Stomach (tissue), 9 donors: ENCODE measurements around the gene NEURL2. TPM values are rescaled to one million over a fixed set of nuclear protein-coding genes. Genes with fewer than 3 reads are reported as not detected.

Source experiments
- DNase-seq, 2 donors: peaks; one replicate each; pipeline versions ENCODE4 v3.0.0 to v3.0.0-alpha.2; 2013 to 2019
- H3K27ac ChIP-seq, 5 donors: fragments of 200-600 bp in 4 of 5; sonication (generic) in 4 of 5; one replicate each; pipeline ENCODE4 v1.5.1; 2013 to 2019; ENCODE audit warnings: mild to moderate bottlenecking in 1 of 5, moderate library complexity in 1 of 5
- H3K27me3 ChIP-seq, 3 donors: fragments of 200-600 bp; sonication (generic); one replicate each; pipeline ENCODE4 v1.5.1; 2017 to 2019; ENCODE audit warnings: mixed run types in 1 of 3
- H3K36me3 ChIP-seq, 4 donors: fragments of 200-600 bp; sonication (generic); 1 replicate in 3 of 4; 2 replicates in 1 of 4; pipeline ENCODE4 v1.5.1; 2016 to 2019
- H3K4me1 ChIP-seq, 4 donors: fragments of 200-600 bp; sonication (generic); one replicate each; pipeline ENCODE4 v1.5.1; 2016 to 2019
- H3K4me3 ChIP-seq, 4 donors: fragments of 200-600 bp; sonication (generic) in 3 of 4; one replicate each; pipeline ENCODE4 v1.5.1; 2016 to 2019; ENCODE audit warnings: mild to moderate bottlenecking in 1 of 4
- H3K9me3 ChIP-seq, 4 donors: fragments of 200-600 bp; sonication (generic); one replicate each; pipeline ENCODE4 v1.5.1; 2016 to 2019
- CTCF ChIP-seq, 7 experiments: fragments of 450-650 bp in 4 of 7; fragments of 200-600 bp in 3 of 7; sonication (generic) in 3 of 7; IDR thresholded peaks; one replicate each; pipeline ENCODE4 v1.5.1; 2016 to 2019; ENCODE audit warnings: antibody characterized with exemption in 7 of 7, control low read depth in 2 of 7, mild to moderate bottlenecking in 1 of 7
- EP300 ChIP-seq: sonication (generic); formaldehyde crosslinking; IDR thresholded peaks from one replicate; pipeline ENCODE4 v1.6.1; 2017; ENCODE audit warnings: antibody characterized with exemption
- POLR2A ChIP-seq, 4 donors: fragments of 450-650 bp; IDR thresholded peaks; one replicate each; pipeline ENCODE4 v1.6.1; 2016; ENCODE audit warnings: antibody characterized with exemption in 4 of 4, control low read depth in 2 of 4, mild to moderate bottlenecking in 1 of 4, moderate library complexity in 1 of 4
- POLR2AphosphoS5 ChIP-seq, 3 donors: sonication (generic); formaldehyde crosslinking; IDR thresholded peaks; one replicate each; pipeline ENCODE4 v1.6.1; 2016; ENCODE audit warnings: antibody characterized with exemption in 3 of 3
- WGBS, 5 donors: extraction: QIAGEN DNeasy Blood & Tissue Kit in 3 of 5; methylation state at CpG; one replicate each; pipeline versions ENCODE4 v1.1.5 to v1.1.7; 2013 to 2018; 5-methylcytosine and 5-hydroxymethylcytosine counted together
- intact Hi-C: fragments of 100-400 bp; cut with DNase I; formaldehyde crosslinking; loops from one replicate; pipeline ENCODE4 v1.15.1; 2023; ENCODE audit warnings: low total_unique reads
- polyA plus RNA-seq, 3 donors: library from polyadenylated mRNA; stranded (reverse); fragments of 200-250 nt; gene quantifications; one replicate each; pipeline ENCODE4 v1.2.3, GENCODE V29; 2013
- total RNA-seq, 5 donors: library from RNA; depleted of rRNA; stranded (reverse); fragments of >200 nt; gene quantifications; one replicate each; pipeline versions ENCODE4 v1.1.0 to v1.2.3, GENCODE V29; 2014 to 2016
- donor health status: healthy with polysubstance abuse.
- donor health status: Bipolar disorder and iron deficiency.
- donor health status: healthy.

Gene NEURL2
- total and polyA plus RNA-seq, 8 donors: 3.3 to 29.9 (median 3.9) TPM; not detected in 1

GRCh38 chr20:45863543-45864470, 27.2 kb downstream of the NEURL2 start:
- WGBS, 5 donors: 81 to 92% (median 88%) methylated on average over 7 of the region's 7 CpGs
- H3K9me3 ChIP-seq: no peaks in the 10 kb centered on the region
- no peak overlapping the region for H3K4me3 ChIP-seq
- peaks cover 7 to 24% (median 7%) of the 10 kb centered on the region in 4 donors for H3K4me1 ChIP-seq
- TF ChIP-seq CTCF (IDR thresholded peaks at IDR 0.05): no peak
- no peak for TF ChIP-seq POLR2AphosphoS5 (IDR thresholded peaks at IDR 0.05)
- TF ChIP-seq EP300: no peak
- TF ChIP-seq POLR2A (IDR thresholded peaks at IDR 0.05): no peak
- no peak for DNase-seq
- intact Hi-C loops: no loop called here
- no peaks in the 10 kb centered on the region for H3K27me3 ChIP-seq
- no peak overlapping the region for H3K27ac ChIP-seq
- H3K36me3 ChIP-seq: no peaks in the 10 kb centered on the region

GRCh38 chr20:45861221-45862075, 29.6 kb downstream of the NEURL2 start:
- TF ChIP-seq POLR2AphosphoS5 (IDR thresholded peaks at IDR 0.05) (peak in 1 of 3 donors; percentile 12), CTCF (IDR thresholded peaks at IDR 0.05) (no peak), POLR2A (IDR thresholded peaks at IDR 0.05) (no peak), EP300 (no peak)
- no peak overlapping the region for H3K4me3 ChIP-seq
- H3K4me1 ChIP-seq: peaks cover 9 to 33% (median 23%) of the 10 kb centered on the region in 4 donors
- intact Hi-C loops: no loop called here
- H3K36me3 ChIP-seq: no peaks in the 10 kb centered on the region
- 66 to 78% (median 74%) methylated on average over 7 of the region's 7 CpGs for WGBS, 5 donors
- H3K9me3 ChIP-seq: no peaks in the 10 kb centered on the region
- DNase-seq: peak; percentile 40 to 41
- no peaks in the 10 kb centered on the region for H3K27me3 ChIP-seq
- H3K27ac ChIP-seq: peak overlapping the region in 2 of 5 donors; percentile 30 to 38

- Histone ChIP-seq H3K27me3 (no peaks in the 10 kb centered on the region), H3K36me3 (no peaks in the 10 kb centered on the region), H3K9me3 (no peaks in the 10 kb centered on the region), H3K4me3 (no peak overlapping the region), H3K27ac (peak overlapping the region in 2 of 5 donors; percentile 30 to 38), H3K4me1 (peaks cover 17 to 40% (median 30%) of the 10 kb centered on the region in 4 donors)
- no peak for DNase-seq
- WGBS, 5 donors: 52 to 70% (median 64%) methylated on average over 7 of the region's 7 CpGs
- no peak for TF ChIP-seq EP300
- no peak for TF ChIP-seq POLR2A (IDR thresholded peaks at IDR 0.05)
- no peak for TF ChIP-seq CTCF (IDR thresholded peaks at IDR 0.05)
- TF ChIP-seq POLR2AphosphoS5 (IDR thresholded peaks at IDR 0.05): no peak
- intact Hi-C loops: no loop called here
Observed at GRCh38 chr20:45860560-45861220, 30.3 kb downstream of the NEURL2 start.

- intact Hi-C loops: no loop called here
- 87 to 94% (median 93%) methylated on average over 3 to 5 of the region's 5 CpGs for WGBS, 5 donors
- no peak overlapping the region for H3K27ac ChIP-seq
Observed at GRCh38 chr20:45859916-45860315, 31.1 kb downstream of the NEURL2 start.

More at GRCh38 chr20:45859916-45860315, 31.1 kb downstream of the NEURL2 start:
- no peak overlapping the region for H3K4me3 ChIP-seq
- peaks cover 0 to 2% (median under 1%) of the 10 kb centered on the region in 4 donors for H3K36me3 ChIP-seq
- no peak for DNase-seq
- peaks cover 25 to 48% (median 38%) of the 10 kb centered on the region in 4 donors for H3K4me1 ChIP-seq
- TF ChIP-seq CTCF (IDR thresholded peaks at IDR 0.05) (no peak), POLR2A (IDR thresholded peaks at IDR 0.05) (no peak), EP300 (no peak), POLR2AphosphoS5 (IDR thresholded peaks at IDR 0.05) (no peak)
- no peaks in the 10 kb centered on the region for H3K27me3 ChIP-seq
- H3K9me3 ChIP-seq: no peaks in the 10 kb centered on the region
